H1 (cell line): Measurements from ENCODE around the gene ETV2. TPM values are rescaled to one million over a fixed set of nuclear protein-coding genes. Genes with fewer than 3 reads are reported as not detected.

ENCODE experiments used
- CTCF ChIA-PET: fragments of 300-600 bp; sonication (Branson Sonifier 250); formaldehyde crosslinking; loops from one replicate; lab custom pipeline; 2021; ENCODE audit not compliant: partially characterized antibody; lab: Charles Lee
- POLR2A ChIA-PET: fragments of 300-600 bp; sonication (Branson Sonifier 250); formaldehyde crosslinking; loops from one replicate; lab custom pipeline; 2021; ENCODE audit warnings: inconsistent platforms; ENCODE audit not compliant: partially characterized antibody; lab: Charles Lee
- DNase-seq, 2 experiments: peaks; one replicate each; pipeline versions ENCODE4 v3.0.0 to v3.0.0-alpha.2; 2010 to 2022; ENCODE audit warnings: low spot score in 2 of 2, low read depth in 1 of 2, mixed read lengths in 1 of 2
- FAIRE-seq: peaks from 2 replicates; lab custom pipeline; 2011; peaks lifted over from hg19 to GRCh38; lab: Jason Lieb, UNC
- H2AFZ ChIP-seq: 2 replicates; pipeline ENCODE4 v1.8.1; 2012; ENCODE audit warnings: low read length, inconsistent platforms
- H2AK5ac ChIP-seq: 2 replicates; pipeline ENCODE4 v1.6.1; 2013; ENCODE audit warnings: low read depth, low read length
- H2BK120ac ChIP-seq: replicated peaks from 2 replicates; pipeline ENCODE3; 2013; ENCODE audit warnings: low read depth, low read length, inconsistent platforms
- H2BK12ac ChIP-seq: 2 replicates; pipeline ENCODE4 v1.6.1; 2013; ENCODE audit warnings: low read depth, low read length
- H2BK15ac ChIP-seq: 2 replicates; pipeline ENCODE4 v1.6.1; 2013; ENCODE audit warnings: low read length
- H2BK20ac ChIP-seq: 2 replicates; pipeline ENCODE4 v1.6.1; 2013; ENCODE audit warnings: low read length
- H2BK5ac ChIP-seq: 2 replicates; pipeline ENCODE4 v1.6.1; 2013; ENCODE audit warnings: low read depth, low read length
- H3K14ac ChIP-seq: 2 replicates; pipeline ENCODE4 v1.6.1; 2013; ENCODE audit warnings: inconsistent platforms; ENCODE audit not compliant: insufficient read length
- H3K18ac ChIP-seq: 2 replicates; pipeline ENCODE4 v1.6.1; 2013; ENCODE audit warnings: low read length; ENCODE audit errors: extremely low read depth
- H3K23ac ChIP-seq: 2 replicates; pipeline ENCODE4 v1.6.1; 2013; ENCODE audit warnings: inconsistent platforms; ENCODE audit not compliant: insufficient read length
- H3K23me2 ChIP-seq: 2 replicates; pipeline ENCODE4 v1.6.1; 2013; ENCODE audit warnings: low read depth, low read length
- H3K27ac ChIP-seq: 2 replicates; pipeline ENCODE4 v1.6.1; 2011; ENCODE audit warnings: low read depth, low read length, inconsistent platforms
- H3K27me3 ChIP-seq, 4 experiments: replicated peaks in 1 of 4; 1 replicate in 1 of 4; 2 replicates in 3 of 4; pipeline versions ENCODE4 v1.6.1 to v1.8.1; 2011 to 2013; ENCODE audit warnings: low read length in 3 of 4, mild to moderate bottlenecking in 3 of 4, inconsistent platforms in 2 of 4, mixed read lengths in 2 of 4, moderate library complexity in 1 of 4; ENCODE audit not compliant: control insufficient read depth in 3 of 4, insufficient read depth in 3 of 4; ENCODE audit errors: extremely low read depth in 1 of 4
- H3K36me3 ChIP-seq, 4 experiments: 2 replicates each; pipeline versions ENCODE4 v1.6.1 to v1.8.1; 2011 to 2013; ENCODE audit warnings: mild to moderate bottlenecking in 4 of 4, low read length in 3 of 4, moderate library complexity in 2 of 4, control low read depth in 1 of 4, inconsistent platforms in 1 of 4; ENCODE audit not compliant: insufficient read depth in 4 of 4, control insufficient read depth in 2 of 4
- H3K4ac ChIP-seq: replicated peaks from 2 replicates; pipeline ENCODE3; 2013; ENCODE audit warnings: low read length, low read depth, mixed read lengths, inconsistent platforms; ENCODE audit not compliant: insufficient read length
- H3K4me1 ChIP-seq, 4 experiments: replicated peaks in 1 of 4; 1 replicate in 1 of 4; 2 replicates in 3 of 4; pipeline versions ENCODE4 v1.6.1 to v1.8.1; 2011 to 2013; ENCODE audit warnings: low read length in 3 of 4, inconsistent platforms in 2 of 4, mixed read lengths in 1 of 4; ENCODE audit not compliant: insufficient read depth in 4 of 4, control insufficient read depth in 3 of 4
- H3K4me2 ChIP-seq, 2 experiments: 2 replicates each; pipeline versions ENCODE4 v1.6.1 to v1.8.1; 2011 to 2013; ENCODE audit warnings: low read depth in 2 of 2, low read length in 2 of 2, control low read depth in 1 of 2, inconsistent platforms in 1 of 2, mild to moderate bottlenecking in 1 of 2; ENCODE audit not compliant: insufficient read depth in 1 of 2
- H3K4me3 ChIP-seq, 4 experiments: fragments of 200-600, 300-600 bp in 1 of 4; sonication (generic), shearing (Covaris generic), sonication (Bioruptor Twin) in 1 of 4; 2 replicates each; pipeline versions ENCODE4 v1.5.1 to v1.8.1; 2011 to 2016; ENCODE audit warnings: low read length in 4 of 4, low read depth in 3 of 4, control low read depth in 2 of 4, inconsistent platforms in 2 of 4, mild to moderate bottlenecking in 2 of 4, mixed read lengths in 1 of 4, moderate library complexity in 1 of 4; ENCODE audit not compliant: insufficient read depth in 2 of 4; ENCODE audit errors: extremely low read depth in 1 of 4
- H3K56ac ChIP-seq: replicated peaks from 2 replicates; pipeline ENCODE3; 2013; ENCODE audit warnings: low read depth, mild to moderate bottlenecking, mixed read lengths, low read length, inconsistent platforms; ENCODE audit not compliant: insufficient read length
- H3K79me1 ChIP-seq: 2 replicates; pipeline ENCODE4 v1.6.1; 2013; ENCODE audit warnings: low read depth, low read length, control low read depth
- H3K79me2 ChIP-seq, 2 experiments: 2 replicates each; pipeline versions ENCODE4 v1.6.1 to v1.8.1; 2012 to 2013; ENCODE audit warnings: low read length in 2 of 2, mild to moderate bottlenecking in 2 of 2, inconsistent platforms in 1 of 2; ENCODE audit not compliant: insufficient read depth in 2 of 2, control insufficient read depth in 1 of 2
- H3K9ac ChIP-seq, 4 experiments: replicated peaks in 1 of 4; 1 replicate in 1 of 4; 2 replicates in 3 of 4; pipeline versions ENCODE4 v1.6.1 to v1.8.1; 2011 to 2013; ENCODE audit warnings: low read depth in 3 of 4, low read length in 3 of 4, control low read depth in 2 of 4, mild to moderate bottlenecking in 2 of 4, moderate library complexity in 2 of 4, inconsistent platforms in 1 of 4; ENCODE audit errors: extremely low read depth in 1 of 4
- H3K9me3 ChIP-seq, 2 experiments: 2 replicates each; pipeline versions ENCODE4 v1.6.1 to v1.8.1; 2012 to 2013; ENCODE audit warnings: mild to moderate bottlenecking in 2 of 2, moderate library complexity in 2 of 2, control low read depth in 1 of 2, inconsistent platforms in 1 of 2, low read depth in 1 of 2, low read length in 1 of 2, mixed read lengths in 1 of 2; ENCODE audit not compliant: insufficient read depth in 2 of 2
- H4K20me1 ChIP-seq, 2 experiments: replicated peaks in 1 of 2; 2 replicates each; pipeline versions ENCODE3 to v1.8.1; 2011 to 2013; ENCODE audit warnings: inconsistent platforms in 2 of 2, low read length in 2 of 2, mild to moderate bottlenecking in 1 of 2; ENCODE audit not compliant: insufficient read depth in 2 of 2, control insufficient read depth in 1 of 2
- H4K5ac ChIP-seq: 2 replicates; pipeline ENCODE4 v1.6.1; 2013; ENCODE audit warnings: low read length, low read depth, mixed read lengths, inconsistent platforms; ENCODE audit not compliant: insufficient read length
- H4K8ac ChIP-seq: 2 replicates; pipeline ENCODE4 v1.8.0; 2013; ENCODE audit warnings: mild to moderate bottlenecking, moderate library complexity, low read length, inconsistent platforms; ENCODE audit not compliant: insufficient read depth; ENCODE audit errors: extremely low read depth
- H4K91ac ChIP-seq: replicated peaks from 2 replicates; pipeline ENCODE3; 2013; ENCODE audit warnings: low read length, mixed read lengths, inconsistent platforms; ENCODE audit not compliant: insufficient read length
- BRCA1 ChIP-seq: IDR thresholded peaks from 2 replicates; pipeline ENCODE4 v1.6.1; 2012; ENCODE audit warnings: low read depth, low read length, improper control_type of control experiment
- CBX5 ChIP-seq: fragments of 300-800, 300-1000 bp; sonication (generic); IDR thresholded peaks from 2 replicates; pipeline ENCODE4 v1.7.1; 2016; ENCODE audit warnings: antibody characterized with exemption, low read length, low read depth
- EP300 ChIP-seq, 2 experiments: IDR thresholded peaks; 1 replicate in 1 of 2; 2 replicates in 1 of 2; pipeline ENCODE4 v1.6.1; 2011 to 2012; ENCODE audit warnings: low read depth in 2 of 2, low read length in 2 of 2, mild to moderate bottlenecking in 2 of 2, borderline replicate concordance in 1 of 2, inconsistent platforms in 1 of 2, moderate library complexity in 1 of 2
- HDAC6 ChIP-seq: IDR thresholded peaks from one replicate; pipeline ENCODE4 v1.7.1; 2012; ENCODE audit warnings: low read depth, mild to moderate bottlenecking, inconsistent platforms, low read length, moderate library complexity
- KDM4A ChIP-seq: IDR thresholded peaks from one replicate; pipeline ENCODE4 v1.7.1; 2012; ENCODE audit warnings: low read depth, mild to moderate bottlenecking, moderate library complexity, low read length, inconsistent platforms; ENCODE audit not compliant: severe bottlenecking
- PHF8 ChIP-seq: fragments of 200-600 bp; sonication (generic); conservative IDR thresholded peaks from 2 replicates; pipeline ENCODE4 v1.7.1; 2012; ENCODE audit warnings: low read depth, mild to moderate bottlenecking, inconsistent platforms, low read length, moderate library complexity
- POLR2AphosphoS5 ChIP-seq: IDR thresholded peaks from 2 replicates; pipeline ENCODE4 v1.6.1; 2011; ENCODE audit warnings: low read depth, low read length
- POU5F1 ChIP-seq: IDR thresholded peaks from 2 replicates; pipeline ENCODE4 v1.6.1; 2011; ENCODE audit warnings: low read depth, mild to moderate bottlenecking, low read length, moderate library complexity
- RBBP5 ChIP-seq: IDR thresholded peaks from 2 replicates; pipeline ENCODE4 v1.7.1; 2012; ENCODE audit warnings: low read depth, mild to moderate bottlenecking, inconsistent platforms, low read length, moderate library complexity, borderline replicate concordance
- RNF2 ChIP-seq: fragments of 200-900, 300-1000 bp; sonication (generic); IDR thresholded peaks from 2 replicates; pipeline ENCODE4 v1.7.1; 2016; ENCODE audit warnings: borderline replicate concordance, low read depth, mild to moderate bottlenecking, antibody characterized with exemption, low read length; ENCODE audit not compliant: poor library complexity, severe bottlenecking; ENCODE audit errors: missing control alignments
- SIRT6 ChIP-seq: IDR thresholded peaks from one replicate; pipeline ENCODE4 v1.7.1; 2012; ENCODE audit warnings: low read length, inconsistent platforms
- SP2 ChIP-seq: IDR thresholded peaks from 2 replicates; pipeline ENCODE4 v1.6.1; 2012; ENCODE audit warnings: mild to moderate bottlenecking, low read length, inconsistent platforms
- SUZ12 ChIP-seq: fragments of 200-600 bp; sonication (generic); IDR thresholded peaks from 2 replicates; pipeline ENCODE4 v1.6.1; 2012; ENCODE audit warnings: mild to moderate bottlenecking, inconsistent platforms, low read length, moderate library complexity, mixed read lengths
- TCF12 ChIP-seq: IDR thresholded peaks from 2 replicates; pipeline ENCODE4 v1.6.1; 2011; ENCODE audit warnings: low read depth, mild to moderate bottlenecking, low read length
- WGBS, 2 experiments: shearing (Covaris generic) in 1 of 2; methylation state at CpG; one replicate each; pipeline versions ENCODE4 v1.1.6 to v1.1.7; 2013 to 2015; ENCODE audit warnings: low lambda C conversion rate in 2 of 2, mixed read lengths in 2 of 2, inconsistent platforms in 1 of 2, low coverage in 1 of 2, missing lambda C conversion rate in 1 of 2; ENCODE audit not compliant: insufficient replicate concordance in 2 of 2, insufficient coverage in 1 of 2, insufficient read length in 1 of 2; ENCODE audit errors: extremely low coverage in 1 of 2, missing lambda C conversion rate in 1 of 2; 5-methylcytosine and 5-hydroxymethylcytosine counted together
- polyA plus RNA-seq, 7 experiments: library from polyadenylated mRNA; depleted of rRNA in 3 of 7; stranded (reverse) in 5 of 7; unstranded in 2 of 7; fragments of >200 nt in 5 of 7; fragments of 200-250 nt in 2 of 7; gene quantifications; 1 replicate in 5 of 7; 2 replicates in 1 of 7; 4 replicates in 1 of 7; pipeline versions ENCODE4 v1.2.1 to v1.2.3, GENCODE V29; 2011 to 2013; ENCODE audit warnings: missing spikeins in 2 of 7, mixed read lengths in 2 of 7
- total RNA-seq: library from RNA; stranded (reverse); fragmentation: NEBNext Ultra II Directional; extraction: Animal tissue kit (Norgen Biotek cat#: 25700); gene quantifications from 2 replicates; pipeline ENCODE4 v1.2.1, GENCODE V29; 2021

Gene ETV2
- total and polyA plus RNA-seq, 2 of the 8 experiments (the other 6 are each of a cell fraction or from before 2014, with no cell fraction given), result 0.88 to 1.3 TPM

DNA sequence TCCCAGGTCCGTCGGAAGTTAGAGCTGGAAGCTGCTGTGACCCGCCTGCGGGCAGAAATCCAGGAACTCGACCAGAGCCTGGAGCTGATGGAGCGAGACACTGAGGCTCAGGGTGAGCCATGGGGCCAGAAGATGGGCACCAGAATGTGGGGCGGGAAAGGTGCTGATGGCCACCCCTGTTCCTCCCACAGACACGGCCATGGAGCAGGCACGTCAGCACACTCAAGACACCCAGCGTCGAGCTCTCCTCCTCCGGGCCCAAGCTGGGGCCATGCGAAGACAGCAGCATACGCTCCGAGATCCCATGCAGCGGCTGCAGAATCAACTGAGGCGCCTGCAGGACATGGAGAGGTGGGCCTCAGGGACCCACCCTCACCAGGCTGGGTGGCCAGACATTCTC lies 26.5 kb upstream of the ETV2 start:
- H3K4me3 ChIP-seq, result no peak overlapping the region
- H3K14ac ChIP-seq, result no peak overlapping the region
- no peak overlapping the region for H2BK12ac ChIP-seq
- ChIA-PET CTCF (interaction anchor here (0.6 to 7.1 kb wide), 4 partner anchors 17 to 58 kb away, joined by 3 to 38 read pairs (median 4); partner anchors contain the start of gene COX6B1), POLR2A (interaction anchor here (0.8 to 2.0 kb wide), 4 partner anchors 10 to 54 kb away, joined by 3 to 8 read pairs (median 4); no protein-coding TSS in a partner anchor)
- H3K56ac ChIP-seq, result no peak overlapping the region
- no peak overlapping the region for H2BK20ac ChIP-seq
- no peak overlapping the region for H3K4me2 ChIP-seq
- DNase-seq (no peak), FAIRE-seq (no peak)
- no peak overlapping the region for H4K5ac ChIP-seq
- no peak overlapping the region for H2BK5ac ChIP-seq
- H3K79me2 ChIP-seq, result no peaks in the 10 kb centered on the region
- no peak overlapping the region for H2AK5ac ChIP-seq
- peaks cover 0 to 4% (median 2%) of the 10 kb centered on the region in 4 experiments; a peak in 4 of 7 replicates for H3K4me1 ChIP-seq
- no peaks in the 10 kb centered on the region for H3K9me3 ChIP-seq
- H2BK15ac ChIP-seq, result no peak overlapping the region
- no peak overlapping the region for H4K8ac ChIP-seq
- no peak overlapping the region for H3K23ac ChIP-seq
- H3K23me2 ChIP-seq, result peaks cover 8% of the 10 kb centered on the region; the same call in 1 of the 2 replicates
- no peak overlapping the region for H3K9ac ChIP-seq
- no peak overlapping the region for H2BK120ac ChIP-seq
- no peak overlapping the region for H3K27ac ChIP-seq
- 91% methylated on average over 13 of the region's 17 CpGs; no CpG with 5 or more reads in 1 of the 2 experiments for WGBS, 2 experiments
- H3K18ac ChIP-seq, result no peak overlapping the region
- peaks cover 0 to 4% of the 10 kb centered on the region in 2 experiments for H4K20me1 ChIP-seq
- H3K4ac ChIP-seq, result no peak overlapping the region
- H3K36me3 ChIP-seq, result peaks cover 0 to 9% (median 5%) of the 10 kb centered on the region in 4 experiments; a peak in 3 of 8 replicates
- no peak overlapping the region for H2AFZ ChIP-seq
- peaks cover 0 to 3% (median 0%) of the 10 kb centered on the region in 4 experiments; a peak in 1 of 7 replicates for H3K27me3 ChIP-seq
- no peaks in the 10 kb centered on the region for H3K79me1 ChIP-seq
- no peak overlapping the region for H4K91ac ChIP-seq
- no peak for TF ChIP-seq EP300 (IDR thresholded peaks at IDR 0.05; ENCODE audit: borderline replicate concordance in 1 of 2, low read depth in 2 of 2, low read length in 2 of 2)
- no peak for TF ChIP-seq SIRT6
- TF ChIP-seq SUZ12, result no peak
- no peak for TF ChIP-seq SP2
- TF ChIP-seq RBBP5, result no peak
- no peak for TF ChIP-seq PHF8
- TF ChIP-seq CBX5, result no peak
- TF ChIP-seq POLR2AphosphoS5, result no peak
- no peak for TF ChIP-seq BRCA1
- TF ChIP-seq HDAC6, result no peak
- TF ChIP-seq TCF12, result no peak
- TF ChIP-seq KDM4A, result no peak
- TF ChIP-seq RNF2, result no peak
- TF ChIP-seq POU5F1, result no peak
